Keratinocyte (primary cell): ENCODE data around the gene CCDC8. TPM values are rescaled to one million over a fixed set of nuclear protein-coding genes. Genes with fewer than 3 reads are reported as not detected.
"Not testable (repeated sequence)": the region's sequence is repeated elsewhere in the genome, so short reads cannot be mapped to it uniquely, and the experiment has no call there.

Source experiments
- DNase-seq: peaks from one replicate; pipeline ENCODE4 v3.0.0-alpha.2; 2011; ENCODE audit warnings: low read depth, missing footprints, low spot score
- FAIRE-seq: peaks from 2 replicates; lab custom pipeline; 2011; peaks lifted over from hg19 to GRCh38; lab: Jason Lieb, UNC
- H2AFZ ChIP-seq: 2 replicates; pipeline ENCODE4 v1.6.0; 2012; ENCODE audit warnings: low read length, control low read depth, inconsistent platforms; ENCODE audit not compliant: control insufficient read depth
- H3K27ac ChIP-seq: 2 replicates; pipeline ENCODE4 v1.5.1; 2011; ENCODE audit warnings: low read length; ENCODE audit not compliant: control insufficient read depth, insufficient read depth
- H3K27me3 ChIP-seq: 3 replicates; pipeline ENCODE4 v1.6.0; 2011; ENCODE audit warnings: low read length; ENCODE audit not compliant: control insufficient read depth, insufficient read depth; ENCODE audit errors: extremely low read depth
- H3K36me3 ChIP-seq, 2 experiments: 2 replicates in 1 of 2; 3 replicates in 1 of 2; pipeline ENCODE4 v1.5.1; 2011; ENCODE audit warnings: low read length in 2 of 2, mild to moderate bottlenecking in 1 of 2; ENCODE audit not compliant: control insufficient read depth in 2 of 2, insufficient read depth in 2 of 2; ENCODE audit errors: extremely low read depth in 1 of 2
- H3K4me1 ChIP-seq: 3 replicates; pipeline ENCODE4 v1.5.1; 2011; ENCODE audit warnings: low read length; ENCODE audit not compliant: control insufficient read depth, insufficient read depth; ENCODE audit errors: extremely low read depth
- H3K4me2 ChIP-seq: 3 replicates; pipeline ENCODE4 v1.6.0; 2011; ENCODE audit warnings: low read depth, low read length; ENCODE audit not compliant: control insufficient read depth, insufficient read depth; ENCODE audit errors: extremely low read depth
- H3K4me3 ChIP-seq, 3 experiments: fragments of 200-600 bp in 1 of 3; sonication (generic) in 1 of 3; 2 replicates in 2 of 3; 3 replicates in 1 of 3; pipeline ENCODE4 v1.5.1; 2011 to 2016; ENCODE audit warnings: low read length in 3 of 3, mild to moderate bottlenecking in 3 of 3, control low read depth in 2 of 3, inconsistent platforms in 1 of 3, low read depth in 1 of 3, mixed read lengths in 1 of 3, mixed run types in 1 of 3, moderate library complexity in 1 of 3; ENCODE audit not compliant: control insufficient read depth in 2 of 3, insufficient read depth in 2 of 3; ENCODE audit errors: extremely low read depth in 1 of 3
- H3K79me2 ChIP-seq: 2 replicates; pipeline ENCODE4 v1.6.0; 2012; ENCODE audit warnings: low read length; ENCODE audit not compliant: control insufficient read depth, insufficient read depth
- H3K9ac ChIP-seq: 3 replicates; pipeline ENCODE4 v1.6.0; 2011; ENCODE audit warnings: low read length; ENCODE audit not compliant: control insufficient read depth, insufficient read depth; ENCODE audit errors: extremely low read depth
- H3K9me1 ChIP-seq: 3 replicates; pipeline ENCODE4 v1.6.0; 2011; ENCODE audit warnings: low read length; ENCODE audit not compliant: control insufficient read depth, insufficient read depth; ENCODE audit errors: extremely low read depth
- H3K9me3 ChIP-seq: 2 replicates; pipeline ENCODE4 v1.5.1; 2012; ENCODE audit warnings: low read depth, low read length; ENCODE audit not compliant: control insufficient read depth
- H4K20me1 ChIP-seq: 3 replicates; pipeline ENCODE4 v1.6.0; 2011; ENCODE audit warnings: low read length; ENCODE audit not compliant: control insufficient read depth, insufficient read depth; ENCODE audit errors: extremely low read depth
- EZH2 ChIP-seq: IDR thresholded peaks from one replicate; pipeline ENCODE4 v1.6.1; 2012; ENCODE audit warnings: inconsistent platforms, mild to moderate bottlenecking, low read length, moderate library complexity
- dilution Hi-C: fragments of 300-500 bp; cut with MboI; formaldehyde crosslinking; loops from one replicate; pipeline ENCODE4 v1.7.0; 2020; ENCODE audit warnings: low sequenced_read_pairs; ENCODE audit not compliant: extremely low pct_ligation_motif_present
- polyA plus RNA-seq, 5 experiments: library from polyadenylated mRNA; depleted of rRNA in 3 of 5; stranded (reverse) in 3 of 5; stranded (forward) in 1 of 5; unstranded in 1 of 5; fragments of >200 nt; gene quantifications; 1 replicate in 1 of 5; 2 replicates in 3 of 5; 3 replicates in 1 of 5; pipeline versions ENCODE4 v1.2.1 to v1.2.3, GENCODE V29; 2011 to 2012; ENCODE audit warnings: missing spikeins in 2 of 5, low read depth in 1 of 5, low replicate concordance in 1 of 5
- TF ChIP-seq, protein P1 (sequence below), 3 experiments: IDR thresholded peaks in 1 of 3; conservative IDR thresholded peaks in 1 of 3; optimal IDR thresholded peaks in 1 of 3; 2 replicates in 2 of 3; 3 replicates in 1 of 3; pipeline versions ENCODE3 to v1.5.1; 2011; ENCODE audit warnings: low read length in 3 of 3, mild to moderate bottlenecking in 3 of 3, moderate library complexity in 2 of 3, control low read depth in 1 of 3, inconsistent platforms in 1 of 3; ENCODE audit not compliant: insufficient read depth in 2 of 3; ENCODE audit errors: extremely low read depth in 1 of 3

The CCDC8 gene
- polyA plus RNA-seq, 1 donor (not counting 4 experiments of a cell fraction or from before 2014, with no cell fraction given) = 5.2 TPM

DNA sequence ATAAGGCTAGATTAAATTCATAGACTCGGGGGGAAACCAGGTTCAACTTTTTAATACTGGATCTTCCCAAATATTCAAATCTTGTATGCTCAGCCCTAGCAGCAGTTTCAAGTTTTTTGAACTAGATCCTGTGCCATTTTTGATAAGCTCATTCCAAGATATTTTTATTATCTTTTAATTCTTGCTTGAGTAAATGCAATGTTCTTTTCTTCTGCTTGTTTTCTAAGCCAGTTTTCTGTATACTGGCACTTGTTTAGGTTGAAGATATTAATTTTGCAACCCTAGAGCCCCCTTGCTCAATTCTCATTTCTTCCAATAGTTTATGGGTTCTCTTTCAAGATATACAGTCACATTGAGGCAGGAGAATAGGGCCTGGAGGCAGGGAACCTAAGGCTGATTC, 28.5 kb upstream of the CCDC8 start:
- TF ChIP-seq, protein P1, sequence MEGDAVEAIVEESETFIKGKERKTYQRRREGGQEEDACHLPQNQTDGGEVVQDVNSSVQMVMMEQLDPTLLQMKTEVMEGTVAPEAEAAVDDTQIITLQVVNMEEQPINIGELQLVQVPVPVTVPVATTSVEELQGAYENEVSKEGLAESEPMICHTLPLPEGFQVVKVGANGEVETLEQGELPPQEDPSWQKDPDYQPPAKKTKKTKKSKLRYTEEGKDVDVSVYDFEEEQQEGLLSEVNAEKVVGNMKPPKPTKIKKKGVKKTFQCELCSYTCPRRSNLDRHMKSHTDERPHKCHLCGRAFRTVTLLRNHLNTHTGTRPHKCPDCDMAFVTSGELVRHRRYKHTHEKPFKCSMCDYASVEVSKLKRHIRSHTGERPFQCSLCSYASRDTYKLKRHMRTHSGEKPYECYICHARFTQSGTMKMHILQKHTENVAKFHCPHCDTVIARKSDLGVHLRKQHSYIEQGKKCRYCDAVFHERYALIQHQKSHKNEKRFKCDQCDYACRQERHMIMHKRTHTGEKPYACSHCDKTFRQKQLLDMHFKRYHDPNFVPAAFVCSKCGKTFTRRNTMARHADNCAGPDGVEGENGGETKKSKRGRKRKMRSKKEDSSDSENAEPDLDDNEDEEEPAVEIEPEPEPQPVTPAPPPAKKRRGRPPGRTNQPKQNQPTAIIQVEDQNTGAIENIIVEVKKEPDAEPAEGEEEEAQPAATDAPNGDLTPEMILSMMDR (optimal IDR thresholded peaks at IDR 0.05 in 1 of 3, IDR thresholded peaks at IDR 0.05 in 1 of 3, conservative IDR thresholded peaks at IDR 0.05 in 1 of 3; ENCODE audit: extremely low read depth in 1 of 3, insufficient read depth in 2 of 3, low read length in 3 of 3) = no peak
- TF ChIP-seq EZH2 = no peak
- dilution Hi-C loops = no loop called here
- Histone ChIP-seq H2AFZ (no peak overlapping the region), H3K27me3 (no peaks in the 10 kb centered on the region), H3K4me3 (no peak overlapping the region), H3K27ac (no peak overlapping the region), H3K9me1 (no peaks in the 10 kb centered on the region), H3K36me3 (no peaks in the 10 kb centered on the region), H4K20me1 (no peaks in the 10 kb centered on the region), H3K9ac (no peak overlapping the region), H3K4me2 (no peak overlapping the region), H3K79me2 (no peaks in the 10 kb centered on the region), H3K4me1 (peaks cover 10% of the 10 kb centered on the region), H3K9me3 (no peaks in the 10 kb centered on the region)
- FAIRE-seq (no peak), DNase-seq (no peak)

DNA sequence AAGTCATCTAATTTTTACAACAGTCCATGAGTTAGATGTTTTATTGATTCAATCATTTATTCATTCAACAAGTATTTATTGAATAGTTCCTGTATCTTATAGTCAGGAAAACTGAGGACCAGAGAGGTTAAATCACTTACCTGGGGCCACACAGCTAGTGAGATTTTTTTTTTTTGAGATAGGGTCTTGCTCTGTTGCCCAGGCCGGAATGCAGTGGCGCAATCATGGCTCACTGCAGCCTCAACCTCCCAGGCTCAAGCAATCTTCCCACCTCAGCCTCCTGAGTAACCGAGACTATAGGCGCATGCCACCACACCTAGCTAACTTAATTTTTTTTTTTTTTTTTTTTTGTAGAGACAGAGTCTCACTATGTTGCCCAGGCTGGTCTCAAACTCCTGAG, 22.3 kb upstream of the CCDC8 start:
- H2AFZ ChIP-seq, H3K79me2 ChIP-seq, H3K27ac ChIP-seq, H3K4me2 ChIP-seq, H3K4me1 ChIP-seq, H3K4me3 ChIP-seq, DNase-seq, H4K20me1 ChIP-seq, H3K9ac ChIP-seq, H3K9me1 ChIP-seq, FAIRE-seq, H3K27me3 ChIP-seq, H3K36me3 ChIP-seq, H3K9me3 ChIP-seq, dilution Hi-C loops: not testable (repeated sequence)

DNA sequence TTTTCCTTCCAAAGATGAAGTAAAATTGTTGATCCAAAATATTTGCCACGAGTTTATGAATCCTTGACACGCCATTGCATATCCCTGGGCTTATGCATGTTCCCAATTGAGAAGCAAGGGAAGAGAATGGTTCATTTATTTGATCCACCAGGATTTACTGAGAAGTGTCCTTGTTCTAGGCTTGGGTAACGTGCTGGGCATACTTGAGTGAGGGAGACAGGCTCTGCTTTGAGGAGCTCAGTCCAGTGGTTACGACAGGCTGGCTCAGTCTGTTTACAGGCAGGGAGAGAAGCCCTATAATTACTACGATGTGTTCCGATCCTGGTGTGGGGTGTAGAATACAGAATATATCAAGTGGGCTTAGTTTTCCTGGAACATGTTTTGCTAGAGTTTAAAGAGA, 21.6 kb upstream of the CCDC8 start:
- H3K27me3 ChIP-seq = no peaks in the 10 kb centered on the region

DNA sequence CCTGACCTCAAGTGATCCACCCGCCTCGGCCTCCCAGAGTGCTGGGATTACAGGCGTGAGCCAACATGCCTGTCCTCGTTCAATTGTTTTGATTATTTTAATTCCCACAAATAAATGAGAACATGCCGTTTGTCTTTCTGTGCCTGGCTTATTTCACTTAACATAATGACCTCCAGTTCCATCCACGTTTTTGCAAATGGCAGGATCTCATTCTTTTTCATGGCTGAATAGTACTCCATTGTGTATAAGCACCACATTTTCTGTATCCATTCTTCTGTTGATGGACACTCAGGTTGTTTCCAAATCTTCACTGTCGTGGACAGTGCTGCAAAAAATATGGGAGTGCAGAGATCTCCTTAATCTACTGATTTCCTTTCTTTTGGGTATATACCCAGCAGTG, 20.1 kb upstream of the CCDC8 start:
- H3K4me1 ChIP-seq, H3K9me3 ChIP-seq, H3K4me3 ChIP-seq, H4K20me1 ChIP-seq, H3K27ac ChIP-seq, DNase-seq, dilution Hi-C loops, FAIRE-seq, H2AFZ ChIP-seq, H3K9ac ChIP-seq, H3K79me2 ChIP-seq, H3K9me1 ChIP-seq, H3K36me3 ChIP-seq, H3K27me3 ChIP-seq, H3K4me2 ChIP-seq: not testable (repeated sequence)

More for the DNA sequence above, 21.6 kb upstream of the CCDC8 start:
- no peak overlapping the region for H3K4me3 ChIP-seq
- H3K4me1 ChIP-seq = no peaks in the 10 kb centered on the region
- no peak overlapping the region for H3K4me2 ChIP-seq
- no peaks in the 10 kb centered on the region for H4K20me1 ChIP-seq
- H3K36me3 ChIP-seq = no peaks in the 10 kb centered on the region
- FAIRE-seq (no peak), DNase-seq (no peak)
- no peaks in the 10 kb centered on the region for H3K9me1 ChIP-seq
- TF ChIP-seq, protein P1 (optimal IDR thresholded peaks at IDR 0.05 in 1 of 3, IDR thresholded peaks at IDR 0.05 in 1 of 3, conservative IDR thresholded peaks at IDR 0.05 in 1 of 3; ENCODE audit: extremely low read depth in 1 of 3, insufficient read depth in 2 of 3, low read length in 3 of 3) = no peak
- TF ChIP-seq EZH2 = no peak
- no peaks in the 10 kb centered on the region for H3K79me2 ChIP-seq
- no peak overlapping the region for H2AFZ ChIP-seq
- no peak overlapping the region for H3K27ac ChIP-seq
- no peaks in the 10 kb centered on the region for H3K9me3 ChIP-seq
- dilution Hi-C loops = no loop called here
- H3K9ac ChIP-seq = no peak overlapping the region
